GM12873 (cell line): ENCODE results near the gene C3orf70.

Source experiments
- TF ChIP-seq, protein P1 (sequence below): IDR thresholded peaks from 2 replicates; pipeline ENCODE4 v1.5.1; 2012; ENCODE audit warnings: low read depth, mild to moderate bottlenecking, moderate library complexity, low read length, control low read depth; ENCODE audit not compliant: insufficient read depth; ENCODE audit errors: missing control alignments

The C3orf70 gene

DNA sequence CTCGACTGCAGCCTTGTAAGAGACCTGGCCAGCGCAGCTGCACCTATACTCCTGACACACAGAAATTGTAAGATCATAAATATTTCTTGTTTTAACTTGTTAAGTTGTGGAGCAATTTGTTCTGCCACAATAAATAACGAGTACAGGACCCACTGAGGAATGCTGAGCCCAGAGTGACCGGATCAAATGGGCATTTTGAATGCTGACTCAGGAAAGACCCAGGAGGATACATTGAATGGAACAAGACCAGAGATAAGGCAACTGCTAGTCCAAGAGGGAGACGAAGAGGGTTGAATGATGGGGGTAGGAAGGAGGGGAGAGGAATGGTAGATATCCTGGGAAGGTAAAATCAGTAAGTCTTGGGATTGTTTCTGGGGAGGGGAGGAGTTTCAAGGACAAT, 8.9 kb upstream of the C3orf70 start:
- TF ChIP-seq, protein P1, sequence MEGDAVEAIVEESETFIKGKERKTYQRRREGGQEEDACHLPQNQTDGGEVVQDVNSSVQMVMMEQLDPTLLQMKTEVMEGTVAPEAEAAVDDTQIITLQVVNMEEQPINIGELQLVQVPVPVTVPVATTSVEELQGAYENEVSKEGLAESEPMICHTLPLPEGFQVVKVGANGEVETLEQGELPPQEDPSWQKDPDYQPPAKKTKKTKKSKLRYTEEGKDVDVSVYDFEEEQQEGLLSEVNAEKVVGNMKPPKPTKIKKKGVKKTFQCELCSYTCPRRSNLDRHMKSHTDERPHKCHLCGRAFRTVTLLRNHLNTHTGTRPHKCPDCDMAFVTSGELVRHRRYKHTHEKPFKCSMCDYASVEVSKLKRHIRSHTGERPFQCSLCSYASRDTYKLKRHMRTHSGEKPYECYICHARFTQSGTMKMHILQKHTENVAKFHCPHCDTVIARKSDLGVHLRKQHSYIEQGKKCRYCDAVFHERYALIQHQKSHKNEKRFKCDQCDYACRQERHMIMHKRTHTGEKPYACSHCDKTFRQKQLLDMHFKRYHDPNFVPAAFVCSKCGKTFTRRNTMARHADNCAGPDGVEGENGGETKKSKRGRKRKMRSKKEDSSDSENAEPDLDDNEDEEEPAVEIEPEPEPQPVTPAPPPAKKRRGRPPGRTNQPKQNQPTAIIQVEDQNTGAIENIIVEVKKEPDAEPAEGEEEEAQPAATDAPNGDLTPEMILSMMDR = no peak

GRCh38 chr3:185157347-185157746, 4.5 kb upstream of the C3orf70 start:
- TF ChIP-seq, protein P1 = no peak

DNA sequence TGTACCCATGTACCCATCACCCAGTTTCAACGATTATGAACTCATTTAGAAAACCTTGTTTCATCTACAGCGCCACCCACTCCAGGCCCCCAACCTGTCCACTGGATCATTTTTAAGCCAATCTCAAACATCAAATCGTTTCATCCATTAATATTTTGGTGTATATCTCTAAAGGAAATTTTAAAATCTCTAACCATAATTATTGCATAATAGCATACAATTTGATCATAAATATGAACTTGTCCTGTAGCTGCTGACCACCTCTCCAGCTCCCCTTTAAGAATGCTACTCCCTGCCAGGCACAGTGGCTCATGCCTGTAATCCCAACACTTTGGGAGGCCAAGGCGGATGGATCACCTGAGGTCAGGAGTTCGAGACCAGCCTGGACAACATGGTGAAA, 2.8 kb upstream of the C3orf70 start:
- TF ChIP-seq, protein P1 = no peak

DNA sequence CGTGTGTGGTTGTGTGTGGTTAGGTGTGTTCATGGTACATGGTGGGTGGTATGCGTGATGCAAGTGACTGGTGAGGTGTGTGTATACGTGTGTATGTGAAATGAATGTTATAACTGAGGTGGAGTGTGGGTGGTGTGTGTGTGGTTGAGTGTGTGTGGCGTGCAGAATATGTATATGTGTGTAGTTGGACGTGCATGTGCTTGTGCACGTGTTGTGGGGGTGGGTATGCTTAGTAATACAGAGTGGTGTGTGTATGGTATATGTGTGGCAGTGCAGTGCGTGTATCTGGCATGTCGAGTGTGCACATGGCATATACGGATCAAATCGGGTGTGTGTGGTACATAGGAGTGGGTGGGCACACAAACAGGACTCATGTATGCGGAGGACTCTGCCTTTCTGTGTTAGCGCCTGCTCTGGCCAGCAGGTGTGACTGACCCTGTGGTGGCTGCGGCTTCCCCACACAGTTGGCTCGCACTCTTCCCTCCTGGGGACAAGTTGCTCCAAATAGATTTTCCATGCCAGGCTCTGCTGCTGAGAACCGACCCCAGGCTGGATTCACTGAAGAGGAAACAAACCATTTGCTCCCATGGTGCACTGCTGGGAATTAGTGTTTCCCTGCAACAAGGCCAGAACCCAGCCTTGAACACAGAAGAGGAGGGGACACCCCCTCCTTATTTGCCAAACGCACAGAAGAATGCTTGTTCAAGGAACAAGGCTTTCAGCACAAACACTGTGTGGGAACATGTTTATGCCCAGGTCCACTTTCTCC, 1.2 kb upstream of the C3orf70 start:
- TF ChIP-seq, protein P1 = no peak

DNA sequence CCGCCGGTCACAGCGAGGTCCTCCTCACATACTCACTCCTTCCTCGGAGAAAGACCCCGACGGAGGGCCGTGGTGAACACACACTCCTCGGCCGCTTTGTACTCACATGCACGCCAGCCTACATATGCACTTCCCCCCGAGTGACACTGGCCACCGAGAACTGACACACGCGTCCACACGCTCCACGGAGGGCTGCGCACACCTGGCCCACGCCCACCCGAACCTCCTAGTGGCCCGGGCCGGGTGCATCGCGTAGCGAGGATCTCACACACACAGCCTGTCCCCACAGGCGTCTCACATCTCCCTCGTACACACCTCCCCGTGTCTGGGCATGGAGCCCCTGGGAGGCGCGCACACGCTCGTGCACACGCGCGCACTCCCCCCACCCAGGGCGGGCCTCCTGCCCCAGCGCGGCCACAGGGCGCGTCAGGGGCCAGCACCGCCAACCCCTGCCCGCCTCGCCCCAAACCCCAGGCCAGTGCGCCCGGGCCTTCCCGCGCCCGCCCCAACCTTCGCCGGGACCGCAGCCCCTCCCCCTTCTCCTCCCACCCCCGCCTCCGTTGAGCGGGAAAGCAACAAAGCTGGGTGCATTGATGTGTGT, 411 bp upstream of the C3orf70 start:
- TF ChIP-seq, protein P1 = no peak

DNA sequence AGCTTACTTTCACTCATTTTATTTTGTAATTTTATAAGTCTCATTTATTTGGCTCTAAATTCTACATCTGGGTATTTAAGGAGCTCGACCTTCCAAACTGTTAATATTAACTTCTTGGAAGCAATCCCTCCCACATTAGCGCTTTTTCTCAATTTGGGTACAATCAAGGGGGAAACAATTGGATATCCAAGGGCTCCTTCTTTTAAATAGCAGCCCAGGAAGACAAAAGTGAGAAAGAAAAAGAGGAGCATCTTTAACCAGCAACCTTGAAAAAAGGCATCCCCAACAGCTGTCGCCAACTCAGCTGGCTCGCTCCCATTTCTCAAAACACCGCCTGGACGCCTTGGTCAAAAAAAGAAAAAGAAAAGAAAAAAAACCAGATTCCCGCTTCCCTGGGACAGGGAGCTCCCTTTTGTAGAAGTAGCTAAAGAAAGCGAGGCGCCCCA, 873 bp downstream of the C3orf70 start:
- TF ChIP-seq, protein P1 = no peak

GRCh38 chr3:185151101-185151963, 1.5 kb downstream of the C3orf70 start:
- TF ChIP-seq, protein P1 = no peak
